Keratinocyte (primary cell): ENCODE results near the gene CCDC201.

ENCODE experiments used
- CTCF ChIP-seq, 3 experiments: IDR thresholded peaks in 1 of 3; conservative IDR thresholded peaks in 1 of 3; optimal IDR thresholded peaks in 1 of 3; 2 replicates in 2 of 3; 3 replicates in 1 of 3; pipeline versions ENCODE3 to v1.5.1; 2011; ENCODE audit warnings: low read length in 3 of 3, mild to moderate bottlenecking in 3 of 3, moderate library complexity in 2 of 3, control low read depth in 1 of 3, inconsistent platforms in 1 of 3; ENCODE audit not compliant: insufficient read depth in 2 of 3; ENCODE audit errors: extremely low read depth in 1 of 3
- EZH2 ChIP-seq: IDR thresholded peaks from one replicate; pipeline ENCODE4 v1.6.1; 2012; ENCODE audit warnings: inconsistent platforms, mild to moderate bottlenecking, low read length, moderate library complexity

- TF ChIP-seq CTCF (optimal IDR thresholded peaks at IDR 0.05 in 1 of 3, IDR thresholded peaks at IDR 0.05 in 1 of 3, conservative IDR thresholded peaks at IDR 0.05 in 1 of 3; ENCODE audit: extremely low read depth in 1 of 3, insufficient read depth in 2 of 3, low read length in 3 of 3) (no peak), EZH2 (no peak)
These were observed 9.0 kb upstream of the CCDC201 start for GRCh38 chr7:45881759-45882464.
